ENCODE data around the gene ADRB2.
"Not testable (repeated sequence)": the region's sequence is repeated elsewhere in the genome, so short reads cannot be mapped to it uniquely, and the experiment has no call there.

The ADRB2 gene

GRCh38 chr5:148826053-148826738 is at the start of gene ADRB2:
Gene ADRB2 (plus strand): TSS chr5:148826611. CDS start chr5:148826832, 221 bp downstream.
- peak; percentile 10 for DNase-seq

GRCh38 chr5:148776780-148777179 is 49.6 kb upstream of the ADRB2 start:
- DNase-seq: no peak

- DNase-seq: no peak
Measured at GRCh38 chr5:148778882-148779281, 47.5 kb upstream of the ADRB2 start.

- no peak for DNase-seq
Measured at GRCh38 chr5:148780711-148781110, 45.7 kb upstream of the ADRB2 start.

- no peak for DNase-seq
Measured at GRCh38 chr5:148781766-148782165, 44.6 kb upstream of the ADRB2 start.

GRCh38 chr5:148785223-148785622 is 41.2 kb upstream of the ADRB2 start:
- DNase-seq: no peak

GRCh38 chr5:148786456-148786855 is 40.0 kb upstream of the ADRB2 start:
- DNase-seq: no peak

- no peak for DNase-seq
Measured at GRCh38 chr5:148788636-148789035, 37.8 kb upstream of the ADRB2 start.

- no peak for DNase-seq
Measured at GRCh38 chr5:148790545-148791333, 35.7 kb upstream of the ADRB2 start.

GRCh38 chr5:148791334-148791667 is 35.1 kb upstream of the ADRB2 start:
- no peak for DNase-seq

GRCh38 chr5:148791696-148792095 is 34.7 kb upstream of the ADRB2 start:
- no peak for DNase-seq

GRCh38 chr5:148792744-148793143 is 33.7 kb upstream of the ADRB2 start:
- DNase-seq: no peak

- DNase-seq: no peak
Measured at GRCh38 chr5:148793261-148793660, 33.1 kb upstream of the ADRB2 start.

- DNase-seq: no peak
Measured at GRCh38 chr5:148794275-148794674, 32.1 kb upstream of the ADRB2 start.

GRCh38 chr5:148794729-148795561 is 31.5 kb upstream of the ADRB2 start:
- no peak for DNase-seq

- no peak for DNase-seq
Measured at GRCh38 chr5:148796936-148797335, 29.5 kb upstream of the ADRB2 start.

GRCh38 chr5:148798786-148799185 is 27.6 kb upstream of the ADRB2 start:
- no peak for DNase-seq

GRCh38 chr5:148799737-148800527 is 26.5 kb upstream of the ADRB2 start:
- no peak for DNase-seq

GRCh38 chr5:148801682-148802276 is 24.6 kb upstream of the ADRB2 start:
- DNase-seq: no peak

GRCh38 chr5:148803451-148803850 is 23.0 kb upstream of the ADRB2 start:
- not testable (repeated sequence) for DNase-seq

- no peak for DNase-seq
Measured at GRCh38 chr5:148804393-148804792, 22.0 kb upstream of the ADRB2 start.

All from NCI-H2171 treated with DMSO at 0.1 percent for 48 hours (cell line).